ENCODE data around the gene OR4F29.
"Not testable (repeated sequence)": the region's sequence is repeated elsewhere in the genome, so short reads cannot be mapped to it uniquely, and the experiment has no call there.

OR4F29 gene
- long read RNA-seq = 0 reads

GRCh38 chr1:451578-451977 lies at the start of gene OR4F29:
Gene OR4F29 (minus strand): TSS chr1:451678. CDS start chr1:451678, 0 bp downstream.
- not testable (repeated sequence) for H3K4me3 ChIP-seq (replicated peaks; ENCODE audit: insufficient read depth, low read length); DNase-seq (ENCODE audit: low read depth in 1 of 2, low spot score in 1 of 2); H3K27me3 ChIP-seq (ENCODE audit: insufficient read depth, poor library complexity, severe bottlenecking); H3K27ac ChIP-seq (replicated peaks)
